ENCODE results near the gene CDC27. TPM values are rescaled to one million over a fixed set of nuclear protein-coding genes. Genes with fewer than 3 reads are reported as not detected.

The CDC27 gene
- total RNA-seq, 1 experiment from 2014 or later: 191 TPM

GRCh38 chr17:47222047-47222446, 33.0 kb upstream of the CDC27 start:
- CTCF ChIA-PET: no interaction called here
- no peak overlapping the region for H3K27ac ChIP-seq (ENCODE audit: low read depth, low read length)
- H3K4me2 ChIP-seq (ENCODE audit: low read length): no peak overlapping the region
- no peak for DNase-seq (ENCODE audit: low read depth, low spot score)
- H3K79me2 ChIP-seq (ENCODE audit: insufficient read depth, low read length): no peaks in the 10 kb centered on the region
- H3K36me3 ChIP-seq (ENCODE audit: control insufficient read depth in 1 of 2, insufficient read depth in 2 of 2, low read length in 2 of 2): no peaks in the 10 kb centered on the region
- no peak overlapping the region for H2AFZ ChIP-seq (ENCODE audit: low read depth, low read length, poor library complexity, severe bottlenecking)
- RAD21 ChIA-PET (ENCODE audit: low non-redundant PET in 1 of 2, low total read pairs in 2 of 2, uncharacterized antibody in 2 of 2, unreplicated experiment in 2 of 2): no interaction called here
- no peaks in the 10 kb centered on the region for H3K9me2 ChIP-seq (ENCODE audit: insufficient read depth)
- peaks cover 7 to 16% of the 10 kb centered on the region in 2 experiments for H3K4me1 ChIP-seq (ENCODE audit: control insufficient read depth in 1 of 2, insufficient read depth in 2 of 2, low read length in 2 of 2)
- no TSS peak for BruUV-seq (replicated peaks)
- H3K27me3 ChIP-seq (ENCODE audit: insufficient read depth, low read length): no peaks in the 10 kb centered on the region
- H3K4me3 ChIP-seq (replicated peaks in 1 of 2; ENCODE audit: low read depth in 1 of 2, low read length in 2 of 2): no peak overlapping the region
- H3K9ac ChIP-seq (ENCODE audit: low read length): no peak overlapping the region
- H3K9me3 ChIP-seq (ENCODE audit: control insufficient read depth in 1 of 2, insufficient read depth in 1 of 2, low read depth in 1 of 2, low read length in 2 of 2): peaks cover 0 to 5% of the 10 kb centered on the region in 2 experiments; a peak in 1 of 4 replicates
- intact Hi-C loops (cut with micrococcal nuclease): no loop called here
- no peaks in the 10 kb centered on the region for H4K20me1 ChIP-seq (ENCODE audit: insufficient read depth)
- POLR2A ChIA-PET: no interaction called here
- ATAC-seq: no peak
- TF ChIP-seq, protein P1, sequence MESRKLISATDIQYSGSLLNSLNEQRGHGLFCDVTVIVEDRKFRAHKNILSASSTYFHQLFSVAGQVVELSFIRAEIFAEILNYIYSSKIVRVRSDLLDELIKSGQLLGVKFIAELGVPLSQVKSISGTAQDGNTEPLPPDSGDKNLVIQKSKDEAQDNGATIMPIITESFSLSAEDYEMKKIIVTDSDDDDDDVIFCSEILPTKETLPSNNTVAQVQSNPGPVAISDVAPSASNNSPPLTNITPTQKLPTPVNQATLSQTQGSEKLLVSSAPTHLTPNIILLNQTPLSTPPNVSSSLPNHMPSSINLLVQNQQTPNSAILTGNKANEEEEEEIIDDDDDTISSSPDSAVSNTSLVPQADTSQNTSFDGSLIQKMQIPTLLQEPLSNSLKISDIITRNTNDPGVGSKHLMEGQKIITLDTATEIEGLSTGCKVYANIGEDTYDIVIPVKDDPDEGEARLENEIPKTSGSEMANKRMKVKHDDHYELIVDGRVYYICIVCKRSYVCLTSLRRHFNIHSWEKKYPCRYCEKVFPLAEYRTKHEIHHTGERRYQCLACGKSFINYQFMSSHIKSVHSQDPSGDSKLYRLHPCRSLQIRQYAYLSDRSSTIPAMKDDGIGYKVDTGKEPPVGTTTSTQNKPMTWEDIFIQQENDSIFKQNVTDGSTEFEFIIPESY (IDR thresholded peaks at IDR 0.05; ENCODE audit: extremely low read depth, insufficient replicate concordance, low read length): no peak
- TF ChIP-seq ZFX (IDR thresholded peaks at IDR 0.05) (no peak), ATF3 (IDR thresholded peaks at IDR 0.05) (no peak), EGR1 (IDR thresholded peaks at IDR 0.05; ENCODE audit: low read depth) (no peak), CBX3 (IDR thresholded peaks at IDR 0.05; ENCODE audit: low read depth) (no peak), SP1 (IDR thresholded peaks at IDR 0.05; ENCODE audit: low read depth) (no peak)

GRCh38 chr17:47221154-47221553, 32.1 kb upstream of the CDC27 start:
- Histone ChIP-seq H3K27ac (ENCODE audit: low read depth, low read length) (no peak overlapping the region), H4K20me1 (ENCODE audit: insufficient read depth) (no peaks in the 10 kb centered on the region), H3K36me3 (ENCODE audit: control insufficient read depth in 1 of 2, insufficient read depth in 2 of 2, low read length in 2 of 2) (no peaks in the 10 kb centered on the region), H3K9me3 (ENCODE audit: control insufficient read depth in 1 of 2, insufficient read depth in 1 of 2, low read depth in 1 of 2, low read length in 2 of 2) (no peaks in the 10 kb centered on the region; a peak in 1 of 4 replicates), H3K4me2 (ENCODE audit: low read length) (no peak overlapping the region), H3K4me1 (ENCODE audit: control insufficient read depth in 1 of 2, insufficient read depth in 2 of 2, low read length in 2 of 2) (peaks cover 7 to 14% of the 10 kb centered on the region in 2 experiments), H2AFZ (ENCODE audit: low read depth, low read length, poor library complexity, severe bottlenecking) (no peak overlapping the region), H3K9ac (ENCODE audit: low read length) (no peak overlapping the region), H3K9me2 (ENCODE audit: insufficient read depth) (no peaks in the 10 kb centered on the region), H3K79me2 (ENCODE audit: insufficient read depth, low read length) (no peaks in the 10 kb centered on the region), H3K27me3 (ENCODE audit: insufficient read depth, low read length) (no peaks in the 10 kb centered on the region), H3K4me3 (replicated peaks in 1 of 2; ENCODE audit: low read depth in 1 of 2, low read length in 2 of 2) (no peak overlapping the region)
- no peak for ATAC-seq
- ChIA-PET POLR2A (no interaction called here), RAD21 (ENCODE audit: low non-redundant PET in 1 of 2, low total read pairs in 2 of 2, uncharacterized antibody in 2 of 2, unreplicated experiment in 2 of 2) (no interaction called here), CTCF (no interaction called here)
- intact Hi-C loops (cut with micrococcal nuclease): no loop called here
- BruUV-seq (replicated peaks): no TSS peak
- no peak for DNase-seq (ENCODE audit: low read depth, low spot score)
- no peak for TF ChIP-seq TCF7L2 (IDR thresholded peaks at IDR 0.05; ENCODE audit: borderline replicate concordance, extremely low read depth, insufficient read depth, insufficient read length)
- no peak for TF ChIP-seq ELF1 (IDR thresholded peaks at IDR 0.05; ENCODE audit: borderline replicate concordance, low read depth)
- TF ChIP-seq RAD21 (IDR thresholded peaks at IDR 0.05; ENCODE audit: low read depth): no peak
- no peak for TF ChIP-seq REST (IDR thresholded peaks at IDR 0.05; ENCODE audit: low read depth)
- no peak for TF ChIP-seq JUND (IDR thresholded peaks at IDR 0.05)
- no peak for TF ChIP-seq ZNF274 (IDR thresholded peaks at IDR 0.05; ENCODE audit: low read depth, low read length)
- TF ChIP-seq ATF3 (IDR thresholded peaks at IDR 0.05): no peak
- TF ChIP-seq POLR2AphosphoS5 (IDR thresholded peaks at IDR 0.05; ENCODE audit: low read depth, low read length): no peak
- no peak for TF ChIP-seq EGR1 (IDR thresholded peaks at IDR 0.05; ENCODE audit: low read depth)
- TF ChIP-seq CBX3 (IDR thresholded peaks at IDR 0.05; ENCODE audit: low read depth): no peak
- no peak for TF ChIP-seq SRF (IDR thresholded peaks at IDR 0.05; ENCODE audit: low read depth)
- no peak for TF ChIP-seq SIN3A (IDR thresholded peaks at IDR 0.05; ENCODE audit: low read depth)
- TF ChIP-seq SP1 (IDR thresholded peaks at IDR 0.05; ENCODE audit: low read depth): no peak
- TF ChIP-seq ZFX (IDR thresholded peaks at IDR 0.05): no peak

All from HCT116 (cell line).